Colonic mucosa (tissue), 4 donors: ENCODE results near the gene ITPR2. TPM values are rescaled to one million over a fixed set of nuclear protein-coding genes. Genes with fewer than 3 reads are reported as not detected.

ENCODE experiments used
- DNase-seq: peaks from one replicate; pipeline ENCODE4 v3.0.0-alpha.2; 2020
- H3K27ac ChIP-seq: fragments of 200-600 bp; one replicate; pipeline ENCODE4 v1.8.0; 2021
- H3K27me3 ChIP-seq: fragments of 200-600 bp; one replicate; pipeline ENCODE4 v1.8.0; 2021
- H3K36me3 ChIP-seq: fragments of 200-600 bp; one replicate; pipeline ENCODE4 v1.8.0; 2021
- H3K4me1 ChIP-seq: fragments of 200-600 bp; one replicate; pipeline ENCODE4 v1.8.0; 2021; ENCODE audit warnings: mild to moderate bottlenecking
- H3K4me3 ChIP-seq: fragments of 200-600 bp; one replicate; pipeline ENCODE4 v1.8.0; 2021
- H3K9ac ChIP-seq, 2 donors: one replicate each; pipeline ENCODE4 v1.7.0; 2013; ENCODE audit warnings: control low read depth in 2 of 2, low read depth in 2 of 2, low read length in 2 of 2
- H3K9me3 ChIP-seq: fragments of 200-600 bp; one replicate; pipeline ENCODE4 v1.8.0; 2021
- CTCF ChIP-seq: fragments of 200-600 bp; IDR thresholded peaks from one replicate; pipeline ENCODE4 v1.8.0; 2022; ENCODE audit warnings: antibody characterized with exemption, mild to moderate bottlenecking
- intact Hi-C: fragments of 100-400 bp; cut with DNase I; formaldehyde crosslinking; loops from one replicate; pipeline ENCODE4 v1.14.1; 2022
- total RNA-seq, 2 donors: library from RNA; stranded (reverse); fragmentation: NEBNext Ultra II Directional in 1 of 2; extraction: Animal tissue kit (Norgen Biotek cat#: 25700) in 1 of 2; gene quantifications; one replicate each; pipeline ENCODE4 v1.2.1, GENCODE V29; 2021
- donor health status: healthy.
- donor health status: DM: no; HTN: no; CAD: no.
- donor health status: DM: no; HTN: no; CAD: no.

Gene ITPR2
- total RNA-seq, 2 donors from 2014 or later: 15.9 to 39.3 TPM

GRCh38 chr12:26374934-26375680, 457.9 kb downstream of the ITPR2 start:
- intact Hi-C loops: no loop called here

GRCh38 chr12:26373606-26374495, 459.1 kb downstream of the ITPR2 start:
- no peak overlapping the region for H3K9ac ChIP-seq
- no peak for TF ChIP-seq CTCF
- H3K36me3 ChIP-seq: no peaks in the 10 kb centered on the region
- no peaks in the 10 kb centered on the region for H3K4me1 ChIP-seq
- no peaks in the 10 kb centered on the region for H3K9me3 ChIP-seq
- H3K27ac ChIP-seq: no peak overlapping the region
- DNase-seq: no peak
- intact Hi-C loops: no loop called here
- no peak overlapping the region for H3K4me3 ChIP-seq
- H3K27me3 ChIP-seq: no peaks in the 10 kb centered on the region

More at GRCh38 chr12:26374934-26375680, 457.9 kb downstream of the ITPR2 start:
- Histone ChIP-seq H3K4me3 (no peak overlapping the region), H3K27ac (no peak overlapping the region), H3K36me3 (no peaks in the 10 kb centered on the region), H3K4me1 (no peaks in the 10 kb centered on the region), H3K27me3 (no peaks in the 10 kb centered on the region), H3K9me3 (no peaks in the 10 kb centered on the region), H3K9ac (no peak overlapping the region)
- no peak for TF ChIP-seq CTCF
- no peak for DNase-seq

GRCh38 chr12:26372866-26373265, 460.1 kb downstream of the ITPR2 start:
- H3K9me3 ChIP-seq: no peaks in the 10 kb centered on the region
- H3K9ac ChIP-seq: no peak overlapping the region
- no peak overlapping the region for H3K27ac ChIP-seq
- intact Hi-C loops: no loop called here
- no peaks in the 10 kb centered on the region for H3K4me1 ChIP-seq
- H3K27me3 ChIP-seq: no peaks in the 10 kb centered on the region
- no peaks in the 10 kb centered on the region for H3K36me3 ChIP-seq
- H3K4me3 ChIP-seq: no peak overlapping the region
- TF ChIP-seq CTCF: no peak
- no peak for DNase-seq

GRCh38 chr12:26370098-26370497, 462.9 kb downstream of the ITPR2 start:
- DNase-seq: no peak
- H3K27me3 ChIP-seq: no peaks in the 10 kb centered on the region
- H3K36me3 ChIP-seq: no peaks in the 10 kb centered on the region
- intact Hi-C loops: no loop called here
- no peak for TF ChIP-seq CTCF
- H3K4me1 ChIP-seq: no peaks in the 10 kb centered on the region
- no peak overlapping the region for H3K9ac ChIP-seq
- H3K4me3 ChIP-seq: no peak overlapping the region
- no peaks in the 10 kb centered on the region for H3K9me3 ChIP-seq
- H3K27ac ChIP-seq: no peak overlapping the region

GRCh38 chr12:26369588-26369987, 463.4 kb downstream of the ITPR2 start:
- H3K27ac ChIP-seq: no peak overlapping the region
- no peak overlapping the region for H3K4me3 ChIP-seq
- H3K4me1 ChIP-seq: no peaks in the 10 kb centered on the region
- no peak overlapping the region for H3K9ac ChIP-seq
- intact Hi-C loops: no loop called here
- H3K27me3 ChIP-seq: no peaks in the 10 kb centered on the region
- no peaks in the 10 kb centered on the region for H3K36me3 ChIP-seq
- no peaks in the 10 kb centered on the region for H3K9me3 ChIP-seq
- no peak for TF ChIP-seq CTCF
- no peak for DNase-seq
